IMR-90 (cell line): ENCODE data around the gene LRRC4C. TPM values are rescaled to one million over a fixed set of nuclear protein-coding genes. Genes with fewer than 3 reads are reported as not detected.

Experiments used
- ATAC-seq: fragments of 200-7000 bp; cut with Tn5 transposase; 2 replicates; pipeline ENCODE4 v1.9.1; 2020; ENCODE audit warnings: low read depth, mild to moderate bottlenecking, moderate library complexity
- BruUV-seq: library from RNA; stranded (reverse); fragments of 400-500 nt; replicated peaks from 2 replicates; lab custom pipeline; 2021; lab: Mats Ljungman, UMichigan
- CTCF ChIA-PET: fragments of 300-600 bp; formaldehyde crosslinking; extraction: SDS; loops from one replicate; lab custom pipeline; 2021; ENCODE audit warnings: antibody characterized with exemption; lab: Yijun Ruan, JAX
- POLR2A ChIA-PET: fragments of 300-600 bp; sonication (Branson Sonifier 250); formaldehyde crosslinking; loops from one replicate; lab custom pipeline; 2022; ENCODE audit warnings: antibody characterized with exemption; ENCODE audit not compliant: unreplicated experiment; lab: Charles Lee
- DNase-seq: peaks from one replicate; pipeline ENCODE4 v3.0.0; 2013
- H2AFZ ChIP-seq: replicated peaks from 2 replicates; pipeline ENCODE3; 2013; ENCODE audit warnings: low read length, mild to moderate bottlenecking; ENCODE audit not compliant: poor library complexity
- H2AK5ac ChIP-seq: 2 replicates; pipeline ENCODE4 v1.6.1; 2013; ENCODE audit warnings: low read depth, low read length, inconsistent platforms
- H2AK9ac ChIP-seq: replicated peaks from 2 replicates; pipeline ENCODE3; 2013; ENCODE audit warnings: mild to moderate bottlenecking, low read depth, low read length, moderate library complexity; ENCODE audit not compliant: poor library complexity
- H2BK120ac ChIP-seq: 2 replicates; pipeline ENCODE4 v1.6.1; 2013; ENCODE audit warnings: low read depth, low read length, inconsistent platforms
- H2BK15ac ChIP-seq: 3 replicates; pipeline ENCODE4 v1.6.1; 2013; ENCODE audit warnings: low read depth, low read length, inconsistent platforms
- H2BK20ac ChIP-seq: 2 replicates; pipeline ENCODE4 v1.6.1; 2013; ENCODE audit warnings: low read depth, mild to moderate bottlenecking, inconsistent platforms, low read length, moderate library complexity
- H2BK5ac ChIP-seq: 2 replicates; pipeline ENCODE4 v1.6.1; 2013; ENCODE audit warnings: mild to moderate bottlenecking, low read depth, low read length, inconsistent platforms; ENCODE audit not compliant: poor library complexity, severe bottlenecking
- H3K14ac ChIP-seq: replicated peaks from 2 replicates; pipeline ENCODE4 v1.6.1; 2013; ENCODE audit warnings: low read depth, low read length, inconsistent platforms
- H3K18ac ChIP-seq: 2 replicates; pipeline ENCODE4 v1.6.1; 2013; ENCODE audit warnings: low read depth, low read length, control low read depth
- H3K23ac ChIP-seq: 2 replicates; pipeline ENCODE4 v1.6.1; 2013; ENCODE audit warnings: low read depth, low read length, inconsistent platforms
- H3K27ac ChIP-seq: 2 replicates; pipeline ENCODE4 v1.5.1; 2013; ENCODE audit warnings: mild to moderate bottlenecking, control low read depth, low read length; ENCODE audit not compliant: insufficient read depth
- H3K27me3 ChIP-seq: 2 replicates; pipeline ENCODE4 v1.6.1; 2013; ENCODE audit warnings: low read length; ENCODE audit not compliant: control insufficient read depth, insufficient read depth
- H3K36me3 ChIP-seq: 2 replicates; pipeline ENCODE4 v1.6.1; 2013; ENCODE audit warnings: low read length, mixed read lengths; ENCODE audit not compliant: control insufficient read depth, insufficient read depth
- H3K4ac ChIP-seq: 2 replicates; pipeline ENCODE4 v1.6.1; 2013; ENCODE audit warnings: low read depth, low read length, inconsistent platforms
- H3K4me1 ChIP-seq: 2 replicates; pipeline ENCODE4 v1.6.1; 2013; ENCODE audit warnings: low read length, mixed read lengths; ENCODE audit not compliant: control insufficient read depth, insufficient read depth
- H3K4me2 ChIP-seq: 2 replicates; pipeline ENCODE4 v1.6.1; 2013; ENCODE audit warnings: low read depth, mild to moderate bottlenecking, control low read depth, low read length, moderate library complexity
- H3K4me3 ChIP-seq: 2 replicates; pipeline ENCODE4 v1.5.1; 2013; ENCODE audit warnings: low read depth, mild to moderate bottlenecking, control low read depth, low read length, moderate library complexity; ENCODE audit not compliant: insufficient read depth
- H3K56ac ChIP-seq: 2 replicates; pipeline ENCODE4 v1.6.1; 2013; ENCODE audit warnings: low read length, inconsistent platforms; ENCODE audit not compliant: insufficient read depth; ENCODE audit errors: extremely low read depth
- H3K79me1 ChIP-seq, 2 experiments: 2 replicates each; pipeline ENCODE4 v1.6.1; 2013; ENCODE audit warnings: low read length in 2 of 2, inconsistent platforms in 1 of 2, low read depth in 1 of 2
- H3K9ac ChIP-seq: 2 replicates; pipeline ENCODE4 v1.6.1; 2013; ENCODE audit warnings: low read depth, low read length, control low read depth
- H3K9me1 ChIP-seq: 2 replicates; pipeline ENCODE4 v1.6.1; 2013; ENCODE audit warnings: low read length, inconsistent platforms; ENCODE audit not compliant: insufficient read depth
- H3K9me3 ChIP-seq: 2 replicates; pipeline ENCODE4 v1.6.1; 2013; ENCODE audit warnings: low read length; ENCODE audit not compliant: control insufficient read depth, insufficient read depth
- H4K20me1 ChIP-seq: 2 replicates; pipeline ENCODE4 v1.6.1; 2013; ENCODE audit warnings: low read length, inconsistent platforms; ENCODE audit not compliant: insufficient read depth
- H4K5ac ChIP-seq: 2 replicates; pipeline ENCODE4 v1.6.1; 2013; ENCODE audit warnings: mild to moderate bottlenecking, low read depth, low read length, control low read depth
- H4K8ac ChIP-seq, 2 experiments: 2 replicates each; pipeline ENCODE4 v1.6.1; 2013; ENCODE audit warnings: low read depth in 2 of 2, low read length in 2 of 2, control low read depth in 1 of 2, inconsistent platforms in 1 of 2
- H4K91ac ChIP-seq: 2 replicates; pipeline ENCODE4 v1.6.1; 2013; ENCODE audit warnings: low read depth, low read length, inconsistent platforms; ENCODE audit not compliant: insufficient read depth
- CHD1 ChIP-seq: IDR thresholded peaks from 2 replicates; pipeline ENCODE4 v1.6.1; 2012; ENCODE audit warnings: low read depth, low read length, improper control_type of control experiment
- FOS ChIP-seq: fragments of 150-350 bp; IDR thresholded peaks from 2 replicates; pipeline ENCODE4 v1.6.1; 2016; ENCODE audit warnings: low read depth, low read length
- RAD21 ChIP-seq: IDR thresholded peaks from 2 replicates; pipeline ENCODE4 v1.6.1; 2012; ENCODE audit warnings: low read length, improper control_type of control experiment
- RFX5 ChIP-seq: IDR thresholded peaks from 2 replicates; pipeline ENCODE4 v1.8.0; 2012; ENCODE audit warnings: low read depth, mild to moderate bottlenecking, low read length, moderate library complexity
- USF2 ChIP-seq: fragments of 150-350 bp; IDR thresholded peaks from 2 replicates; pipeline ENCODE4 v1.6.1; 2017; ENCODE audit warnings: mild to moderate bottlenecking, antibody characterized with exemption, low read length, low read depth
- WGBS, 2 experiments: methylation state at CpG; one replicate each; pipeline versions ENCODE4 v1.1.5 to v1.1.7; 2013; ENCODE audit warnings: missing lambda C conversion rate in 2 of 2; ENCODE audit not compliant: insufficient read length in 1 of 2; ENCODE audit errors: extremely low coverage in 2 of 2; 5-methylcytosine and 5-hydroxymethylcytosine counted together
- dilution Hi-C: fragments of 300-500 bp; cut with HindIII; formaldehyde crosslinking; loops from one replicate; pipeline ENCODE4 v1.14.3; 2018; ENCODE audit warnings: low sequenced_read_pairs; ENCODE audit not compliant: unreplicated experiment
- in situ Hi-C: fragments of 300-500 bp; cut with MboI; formaldehyde crosslinking; loops from 3 replicates; pipeline ENCODE4 v1.14.3; 2019; ENCODE audit warnings: low sequenced_read_pairs, inconsistent platforms, mixed read lengths
- intact Hi-C: fragments of 100-400 bp; cut with micrococcal nuclease; formaldehyde crosslinking; loops from 2 replicates; pipeline ENCODE4 v1.10.0; 2022
- polyA plus RNA-seq, 3 experiments: library from polyadenylated mRNA; depleted of rRNA; stranded (reverse); fragments of >200 nt; gene quantifications; 2 replicates each; pipeline ENCODE4 v1.2.3, GENCODE V29; 2012; ENCODE audit warnings: low replicate concordance in 1 of 3
- total RNA-seq: library from RNA; depleted of rRNA; stranded (reverse); fragments of >200 nt; gene quantifications from 2 replicates; pipeline ENCODE4 v1.2.3, GENCODE V29; 2012

The LRRC4C gene
- total and polyA plus RNA-seq, 2 of the 4 experiments (the other 2 are of a cell fraction), result under 0.01 to 0.03 TPM

- H3K9ac ChIP-seq, result no peak overlapping the region
- H3K9me1 ChIP-seq, result no peaks in the 10 kb centered on the region
- H3K9me3 ChIP-seq, result peaks cover 6% of the 10 kb centered on the region
- no peak for ATAC-seq
- dilution Hi-C loops, result no loop called here
- no peak overlapping the region for H3K4me2 ChIP-seq
- no peak overlapping the region for H2AFZ ChIP-seq
- no peaks in the 10 kb centered on the region for H3K4me1 ChIP-seq
- no peak overlapping the region for H4K91ac ChIP-seq
- CTCF ChIA-PET, result no interaction called here
- no peak overlapping the region for H4K8ac ChIP-seq
- no peak overlapping the region for H2AK9ac ChIP-seq
- in situ Hi-C loops, result no loop called here
- no peak overlapping the region for H3K56ac ChIP-seq
- no TSS peak for BruUV-seq
- WGBS, 2 experiments, result 70% methylated on average over 2 of the region's 3 CpGs; no CpG with 5 or more reads in 1 of the 2 experiments
- H3K23ac ChIP-seq, result no peak overlapping the region
- no peak overlapping the region for H3K4me3 ChIP-seq
- no peak overlapping the region for H3K4ac ChIP-seq
- no peaks in the 10 kb centered on the region for H3K27me3 ChIP-seq
- POLR2A ChIA-PET, result no interaction called here
- intact Hi-C loops, result no loop called here
- no peak overlapping the region for H4K5ac ChIP-seq
- H2BK15ac ChIP-seq, result no peak overlapping the region
- H3K27ac ChIP-seq, result no peak overlapping the region
- no peak overlapping the region for H2BK5ac ChIP-seq
- no peaks in the 10 kb centered on the region for H3K79me1 ChIP-seq
- H3K18ac ChIP-seq, result no peak overlapping the region
- H4K20me1 ChIP-seq, result no peaks in the 10 kb centered on the region
- no peak overlapping the region for H3K14ac ChIP-seq
- TF ChIP-seq RAD21 (no peak), CHD1 (no peak), RFX5 (no peak), USF2 (no peak), FOS (no peak)
- H2AK5ac ChIP-seq, result no peak overlapping the region
- H2BK120ac ChIP-seq, result no peak overlapping the region
- no peak for DNase-seq
- H3K36me3 ChIP-seq, result no peaks in the 10 kb centered on the region
- H2BK20ac ChIP-seq, result no peak overlapping the region
Observed at GRCh38 chr11:40679276-40679675, 780.2 kb downstream of the LRRC4C start.
